NB4 (cell line): ENCODE data around the gene CTNND2.

Source experiments
- DNase-seq: peaks from one replicate; pipeline ENCODE4 v3.0.0; 2010; ENCODE audit warnings: low read depth
- H3K4me3 ChIP-seq: one replicate; pipeline ENCODE4 v1.5.1; 2011; ENCODE audit warnings: mild to moderate bottlenecking, low read depth, low read length, moderate library complexity
- CTCF ChIP-seq: IDR thresholded peaks from one replicate; pipeline ENCODE4 v1.5.1; 2012; ENCODE audit warnings: low read depth, low read length
- MAX ChIP-seq: IDR thresholded peaks from 2 replicates; pipeline ENCODE4 v1.6.1; 2011; ENCODE audit warnings: low read depth, low read length
- MYC ChIP-seq: IDR thresholded peaks from 2 replicates; pipeline ENCODE4 v1.6.1; 2011; ENCODE audit warnings: low read depth, low read length
- POLR2A ChIP-seq: IDR thresholded peaks from 2 replicates; pipeline ENCODE4 v1.6.1; 2011; ENCODE audit warnings: mild to moderate bottlenecking; ENCODE audit not compliant: insufficient read length; ENCODE audit errors: extremely low read depth

Gene CTNND2

GRCh38 chr5:11047030-11047429 lies 857.2 kb downstream of the CTNND2 start:
- TF ChIP-seq MAX: no peak
- no peak for TF ChIP-seq CTCF
- no peak for TF ChIP-seq MYC
- no peak for TF ChIP-seq POLR2A
- no peak for DNase-seq
- H3K4me3 ChIP-seq: no peak overlapping the region

- peak; percentile 24 for DNase-seq
Measured at GRCh38 chr5:11046160-11046559, 858.1 kb downstream of the CTNND2 start.

GRCh38 chr5:11045411-11045810 lies 858.8 kb downstream of the CTNND2 start:
- no peak for TF ChIP-seq MAX
- TF ChIP-seq POLR2A: no peak
- TF ChIP-seq CTCF: no peak
- no peak for TF ChIP-seq MYC
- no peak for DNase-seq
- no peak overlapping the region for H3K4me3 ChIP-seq

More at GRCh38 chr5:11046160-11046559, 858.1 kb downstream of the CTNND2 start:
- H3K4me3 ChIP-seq: no peak overlapping the region
- TF ChIP-seq MYC (no peak), MAX (no peak), POLR2A (no peak), CTCF (no peak)

GRCh38 chr5:11044581-11044980 lies 859.7 kb downstream of the CTNND2 start:
- TF ChIP-seq POLR2A (no peak), MYC (no peak), MAX (no peak), CTCF (no peak)
- no peak overlapping the region for H3K4me3 ChIP-seq
- no peak for DNase-seq

GRCh38 chr5:11043881-11044280 lies 860.4 kb downstream of the CTNND2 start:
- no peak overlapping the region for H3K4me3 ChIP-seq
- DNase-seq: no peak
- no peak for TF ChIP-seq MAX
- no peak for TF ChIP-seq POLR2A
- TF ChIP-seq MYC: no peak
- TF ChIP-seq CTCF: no peak

- H3K4me3 ChIP-seq: no peak overlapping the region
- TF ChIP-seq POLR2A: no peak
- no peak for TF ChIP-seq MAX
- no peak for TF ChIP-seq MYC
- no peak for TF ChIP-seq CTCF
- no peak for DNase-seq
Measured at GRCh38 chr5:11040345-11040744, 863.9 kb downstream of the CTNND2 start.
